Body of pancreas (tissue), 4 donors: ENCODE results near the gene IBTK. TPM values are rescaled to one million over a fixed set of nuclear protein-coding genes. Genes with fewer than 3 reads are reported as not detected.

Source experiments
- ATAC-seq: fragments of 150-250 bp; one replicate; pipeline ENCODE4 v1.9.1; 2016
- DNase-seq, 4 donors: peaks; one replicate each; pipeline ENCODE4 v3.0.0-alpha.2; 2019
- H3K27ac ChIP-seq, 4 donors: fragments of 200-600 bp; sonication (generic); 1 replicate in 3 of 4; 2 replicates in 1 of 4; pipeline versions ENCODE4 v1.5.1 to v1.6.1; 2016 to 2019; ENCODE audit warnings: mild to moderate bottlenecking in 1 of 4, mixed read lengths in 1 of 4, moderate library complexity in 1 of 4
- H3K27me3 ChIP-seq, 2 donors: fragments of 200-600 bp; sonication (generic); one replicate each; pipeline ENCODE4 v1.6.0; 2016; ENCODE audit warnings: mild to moderate bottlenecking in 1 of 2
- H3K36me3 ChIP-seq, 2 donors: fragments of 200-600 bp; sonication (generic); replicated peaks in 1 of 2; 2 replicates each; pipeline ENCODE4 v1.5.1; 2016; ENCODE audit warnings: low read depth in 2 of 2; ENCODE audit not compliant: insufficient read depth in 1 of 2
- H3K4me1 ChIP-seq: fragments of 200-600 bp; sonication (generic); one replicate; pipeline ENCODE4 v1.6.0; 2016
- H3K4me3 ChIP-seq, 2 donors: fragments of 200-600 bp; sonication (generic); 1 replicate in 1 of 2; 2 replicates in 1 of 2; pipeline ENCODE4 v1.5.1; 2016 to 2019
- H3K9me3 ChIP-seq, 3 donors: fragments of 200-600 bp; sonication (generic); 1 replicate in 2 of 3; 2 replicates in 1 of 3; pipeline ENCODE4 v1.5.1; 2016
- POLR2A ChIP-seq, 3 donors: fragments of 450-650 bp; IDR thresholded peaks; one replicate each; pipeline ENCODE4 v1.6.1; 2016; ENCODE audit warnings: antibody characterized with exemption in 3 of 3, mild to moderate bottlenecking in 2 of 3
- WGBS, 2 donors: methylation state at CpG; one replicate each; pipeline ENCODE4 v1.1.5; 2017; 5-methylcytosine and 5-hydroxymethylcytosine counted together
- intact Hi-C: fragments of 100-400 bp; cut with DNase I; formaldehyde crosslinking; loops from one replicate; pipeline ENCODE4 v1.15.1; 2023
- total RNA-seq, 2 donors: library from RNA; depleted of rRNA; stranded (reverse); fragments of >200 nt; gene quantifications; one replicate each; pipeline ENCODE4 v1.1.0, GENCODE V29; 2016
- TF ChIP-seq, protein P1 (sequence below), 7 experiments: fragments of 450-650 bp in 4 of 7; fragments of 200-600 bp in 3 of 7; sonication (generic) in 3 of 7; IDR thresholded peaks; one replicate each; pipeline ENCODE4 v1.5.1; 2016 to 2019; ENCODE audit warnings: antibody characterized with exemption in 7 of 7

IBTK gene
- total RNA-seq, 2 donors from 2014 or later = 18.8 to 27.2 TPM

- Histone ChIP-seq H3K27ac (no peak overlapping the region), H3K27me3 (no peaks in the 10 kb centered on the region), H3K9me3 (no peaks in the 10 kb centered on the region), H3K4me3 (no peak overlapping the region), H3K4me1 (peaks cover 6% of the 10 kb centered on the region), H3K36me3 (peaks cover 5 to 20% of the 10 kb centered on the region in 2 donors)
- DNase-seq = no peak
- intact Hi-C loops = no loop called here
- no peak for ATAC-seq
- no peak for TF ChIP-seq POLR2A (IDR thresholded peaks at IDR 0.05)
- TF ChIP-seq, protein P1, sequence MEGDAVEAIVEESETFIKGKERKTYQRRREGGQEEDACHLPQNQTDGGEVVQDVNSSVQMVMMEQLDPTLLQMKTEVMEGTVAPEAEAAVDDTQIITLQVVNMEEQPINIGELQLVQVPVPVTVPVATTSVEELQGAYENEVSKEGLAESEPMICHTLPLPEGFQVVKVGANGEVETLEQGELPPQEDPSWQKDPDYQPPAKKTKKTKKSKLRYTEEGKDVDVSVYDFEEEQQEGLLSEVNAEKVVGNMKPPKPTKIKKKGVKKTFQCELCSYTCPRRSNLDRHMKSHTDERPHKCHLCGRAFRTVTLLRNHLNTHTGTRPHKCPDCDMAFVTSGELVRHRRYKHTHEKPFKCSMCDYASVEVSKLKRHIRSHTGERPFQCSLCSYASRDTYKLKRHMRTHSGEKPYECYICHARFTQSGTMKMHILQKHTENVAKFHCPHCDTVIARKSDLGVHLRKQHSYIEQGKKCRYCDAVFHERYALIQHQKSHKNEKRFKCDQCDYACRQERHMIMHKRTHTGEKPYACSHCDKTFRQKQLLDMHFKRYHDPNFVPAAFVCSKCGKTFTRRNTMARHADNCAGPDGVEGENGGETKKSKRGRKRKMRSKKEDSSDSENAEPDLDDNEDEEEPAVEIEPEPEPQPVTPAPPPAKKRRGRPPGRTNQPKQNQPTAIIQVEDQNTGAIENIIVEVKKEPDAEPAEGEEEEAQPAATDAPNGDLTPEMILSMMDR (IDR thresholded peaks at IDR 0.05) = no peak
These were observed 63.8 kb downstream of the IBTK start for GRCh38 chr6:82183642-82184282.

DNA sequence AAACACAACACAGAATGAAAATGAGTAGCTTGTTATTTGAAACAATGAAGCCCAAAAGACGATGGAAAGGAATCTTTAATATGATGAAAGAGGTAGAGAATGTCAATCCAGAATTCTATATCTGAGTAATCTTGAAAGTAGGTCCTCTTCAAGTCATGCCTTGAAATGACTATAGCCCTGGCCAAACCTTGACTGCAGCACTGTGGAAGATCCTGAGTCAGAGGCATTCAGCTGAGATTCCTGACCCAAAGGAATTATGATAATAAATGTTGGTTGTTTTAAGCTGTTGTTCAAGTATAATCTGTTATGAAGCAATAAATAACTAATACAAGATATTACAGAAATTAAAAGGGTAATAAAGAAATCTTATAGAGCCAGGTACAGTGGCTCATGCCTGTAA is 64.8 kb downstream of the IBTK start:
- Histone ChIP-seq H3K9me3 (no peaks in the 10 kb centered on the region), H3K4me1 (peaks cover 6% of the 10 kb centered on the region), H3K4me3 (no peak overlapping the region), H3K36me3 (peaks cover 5 to 20% of the 10 kb centered on the region in 2 donors), H3K27me3 (no peaks in the 10 kb centered on the region), H3K27ac (no peak overlapping the region)
- WGBS, 2 donors = 79 to 84% methylated on average over 1 of the region's 1 CpG
- TF ChIP-seq, protein P1 (IDR thresholded peaks at IDR 0.05) = no peak
- no peak for TF ChIP-seq POLR2A (IDR thresholded peaks at IDR 0.05)
- ATAC-seq (no peak), DNase-seq (no peak)
- intact Hi-C loops = no loop called here

- no peak for ATAC-seq
- Histone ChIP-seq H3K4me3 (no peak overlapping the region), H3K27me3 (no peaks in the 10 kb centered on the region), H3K27ac (no peak overlapping the region), H3K9me3 (no peaks in the 10 kb centered on the region), H3K36me3 (peaks cover 5 to 17% of the 10 kb centered on the region in 2 donors), H3K4me1 (no peaks in the 10 kb centered on the region)
- no peak for DNase-seq
- TF ChIP-seq, protein P1 (IDR thresholded peaks at IDR 0.05) = no peak
- TF ChIP-seq POLR2A (IDR thresholded peaks at IDR 0.05) = no peak
- 78 to 89% methylated on average over 4 of the region's 4 CpGs for WGBS, 2 donors
- intact Hi-C loops = no loop called here
These were observed 68.1 kb downstream of the IBTK start for GRCh38 chr6:82179415-82179814.

DNA sequence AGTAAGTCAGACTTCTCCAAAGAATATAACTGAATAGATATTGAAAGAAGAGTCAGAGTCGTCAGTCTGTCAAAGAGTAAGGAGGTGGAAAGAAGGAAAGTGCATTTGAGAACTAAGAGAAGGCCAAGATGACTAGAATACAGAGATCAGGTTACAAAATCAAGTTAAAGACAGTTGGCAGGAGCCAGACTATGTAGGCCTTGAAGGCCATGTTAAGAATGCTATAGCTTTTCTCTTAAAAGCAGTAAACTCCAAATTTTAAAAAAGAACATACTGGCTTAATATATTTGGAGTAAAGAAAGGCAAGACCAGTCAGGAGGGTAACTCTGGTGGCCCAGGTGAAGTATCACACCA is 68.8 kb downstream of the IBTK start:
- H3K9me3 ChIP-seq = no peaks in the 10 kb centered on the region
- intact Hi-C loops = no loop called here
- WGBS, 2 donors = 83 to 89% methylated on average over 1 of the region's 1 CpG
- peaks cover 5 to 17% of the 10 kb centered on the region in 2 donors for H3K36me3 ChIP-seq
- no peak overlapping the region for H3K27ac ChIP-seq
- TF ChIP-seq POLR2A (IDR thresholded peaks at IDR 0.05) = no peak
- TF ChIP-seq, protein P1 (IDR thresholded peaks at IDR 0.05) = no peak
- H3K27me3 ChIP-seq = no peaks in the 10 kb centered on the region
- H3K4me1 ChIP-seq = no peaks in the 10 kb centered on the region
- DNase-seq (no peak), ATAC-seq (no peak)
- H3K4me3 ChIP-seq = no peak overlapping the region

DNA sequence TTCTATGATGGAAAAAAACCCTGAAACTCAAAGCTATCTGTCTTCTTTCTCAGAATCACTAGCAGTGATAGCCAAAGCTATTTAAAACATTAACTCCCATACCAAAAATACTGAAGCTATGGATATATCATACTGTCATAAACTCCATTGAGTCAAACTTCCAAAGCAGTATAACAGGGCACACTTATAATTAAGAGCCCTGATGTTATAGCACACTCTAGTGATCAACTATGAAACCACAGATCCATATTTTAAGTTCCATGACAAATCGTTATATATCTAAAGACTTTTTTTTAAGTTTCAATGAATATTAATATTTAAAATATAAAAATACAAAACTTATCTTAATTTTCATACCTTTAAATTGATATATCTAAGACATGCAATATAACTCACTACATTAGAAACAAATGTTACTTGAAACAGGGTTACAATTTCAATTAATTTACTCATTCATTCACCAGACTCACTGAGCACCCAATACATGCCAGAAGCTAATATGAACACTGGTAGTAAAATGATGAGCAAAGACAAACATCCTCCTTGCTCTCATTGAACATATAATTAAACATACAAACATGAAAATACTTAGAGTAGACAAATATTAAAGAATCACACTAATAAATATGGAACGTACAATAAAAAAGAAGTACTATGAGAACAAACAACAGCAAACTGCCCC is 69.3 kb downstream of the IBTK start:
- DNase-seq (no peak), ATAC-seq (no peak)
- H3K27ac ChIP-seq = no peak overlapping the region
- intact Hi-C loops = no loop called here
- no peak overlapping the region for H3K4me3 ChIP-seq
- H3K9me3 ChIP-seq = no peaks in the 10 kb centered on the region
- H3K4me1 ChIP-seq = no peaks in the 10 kb centered on the region
- peaks cover 5 to 19% of the 10 kb centered on the region in 2 donors for H3K36me3 ChIP-seq
- TF ChIP-seq POLR2A (IDR thresholded peaks at IDR 0.05) = no peak
- TF ChIP-seq, protein P1 (IDR thresholded peaks at IDR 0.05) = peak in 6 of 7 experiments; percentile 20 to 43 (median 30)
- 49 to 53% methylated on average over 2 of the region's 2 CpGs for WGBS, 2 donors
- H3K27me3 ChIP-seq = no peaks in the 10 kb centered on the region
